Measurements from ENCODE around the gene BST1. TPM values are rescaled to one million over a fixed set of nuclear protein-coding genes. Genes with fewer than 3 reads are reported as not detected.

BST1 gene
- polyA plus RNA-seq, 1 donor (not counting 4 experiments of a cell fraction or from before 2014, with no cell fraction given): 1.2 TPM

GRCh38 chr4:15771216-15772058, 68.6 kb downstream of the BST1 start:
- Histone ChIP-seq H3K27me3 (ENCODE audit: control insufficient read depth, extremely low read depth, insufficient read depth, low read length) (peaks cover 37% of the 10 kb centered on the region), H3K9me3 (ENCODE audit: control insufficient read depth, low read depth, low read length) (no peaks in the 10 kb centered on the region), H3K9me1 (ENCODE audit: control insufficient read depth, extremely low read depth, insufficient read depth, low read length) (no peaks in the 10 kb centered on the region), H3K4me1 (ENCODE audit: control insufficient read depth, extremely low read depth, insufficient read depth, low read length) (no peaks in the 10 kb centered on the region), H2AFZ (ENCODE audit: control insufficient read depth, low read length) (no peak overlapping the region), H3K4me2 (ENCODE audit: control insufficient read depth, extremely low read depth, insufficient read depth, low read depth, low read length) (no peak overlapping the region), H3K4me3 (ENCODE audit: control insufficient read depth in 2 of 3, extremely low read depth in 1 of 3, insufficient read depth in 2 of 3, low read depth in 1 of 3, low read length in 3 of 3) (no peak overlapping the region), H3K9ac (ENCODE audit: control insufficient read depth, extremely low read depth, insufficient read depth, low read length) (no peak overlapping the region), H3K36me3 (ENCODE audit: control insufficient read depth in 2 of 2, extremely low read depth in 1 of 2, insufficient read depth in 2 of 2, low read length in 2 of 2) (no peaks in the 10 kb centered on the region), H3K27ac (ENCODE audit: control insufficient read depth, insufficient read depth, low read length) (no peak overlapping the region), H4K20me1 (ENCODE audit: control insufficient read depth, extremely low read depth, insufficient read depth, low read length) (no peaks in the 10 kb centered on the region), H3K79me2 (ENCODE audit: control insufficient read depth, insufficient read depth, low read length) (no peaks in the 10 kb centered on the region)
- TF ChIP-seq CTCF (optimal IDR thresholded peaks at IDR 0.05 in 1 of 3, IDR thresholded peaks at IDR 0.05 in 1 of 3, conservative IDR thresholded peaks at IDR 0.05 in 1 of 3; ENCODE audit: extremely low read depth in 1 of 3, insufficient read depth in 2 of 3, low read length in 3 of 3) (no peak), EZH2 (IDR thresholded peaks at IDR 0.05; ENCODE audit: low read length) (no peak)
- dilution Hi-C loops (cut with MboI; ENCODE audit: extremely low pct_ligation_motif_present, low sequenced_read_pairs): no loop called here
- no peak for FAIRE-seq
- DNase-seq (ENCODE audit: low read depth, low spot score): no peak

- no peaks in the 10 kb centered on the region for H3K9me3 ChIP-seq (ENCODE audit: control insufficient read depth, low read depth, low read length)
- no peaks in the 10 kb centered on the region for H3K9me1 ChIP-seq (ENCODE audit: control insufficient read depth, extremely low read depth, insufficient read depth, low read length)
- H3K4me3 ChIP-seq (ENCODE audit: control insufficient read depth in 2 of 3, extremely low read depth in 1 of 3, insufficient read depth in 2 of 3, low read depth in 1 of 3, low read length in 3 of 3): no peak overlapping the region
- no peak for FAIRE-seq
- no peaks in the 10 kb centered on the region for H3K79me2 ChIP-seq (ENCODE audit: control insufficient read depth, insufficient read depth, low read length)
- H3K9ac ChIP-seq (ENCODE audit: control insufficient read depth, extremely low read depth, insufficient read depth, low read length): no peak overlapping the region
- no peaks in the 10 kb centered on the region for H4K20me1 ChIP-seq (ENCODE audit: control insufficient read depth, extremely low read depth, insufficient read depth, low read length)
- peaks cover 58% of the 10 kb centered on the region for H3K27me3 ChIP-seq (ENCODE audit: control insufficient read depth, extremely low read depth, insufficient read depth, low read length)
- H3K36me3 ChIP-seq (ENCODE audit: control insufficient read depth in 2 of 2, extremely low read depth in 1 of 2, insufficient read depth in 2 of 2, low read length in 2 of 2): no peaks in the 10 kb centered on the region
- H3K4me2 ChIP-seq (ENCODE audit: control insufficient read depth, extremely low read depth, insufficient read depth, low read depth, low read length): no peak overlapping the region
- dilution Hi-C loops (cut with MboI; ENCODE audit: extremely low pct_ligation_motif_present, low sequenced_read_pairs): no loop called here
- H3K4me1 ChIP-seq (ENCODE audit: control insufficient read depth, extremely low read depth, insufficient read depth, low read length): peaks cover 4% of the 10 kb centered on the region
- H2AFZ ChIP-seq (ENCODE audit: control insufficient read depth, low read length): no peak overlapping the region
- DNase-seq (ENCODE audit: low read depth, low spot score): no peak
- TF ChIP-seq EZH2 (IDR thresholded peaks at IDR 0.05; ENCODE audit: low read length) (no peak), CTCF (optimal IDR thresholded peaks at IDR 0.05 in 1 of 3, IDR thresholded peaks at IDR 0.05 in 1 of 3, conservative IDR thresholded peaks at IDR 0.05 in 1 of 3; ENCODE audit: extremely low read depth in 1 of 3, insufficient read depth in 2 of 3, low read length in 3 of 3) (no peak)
- H3K27ac ChIP-seq (ENCODE audit: control insufficient read depth, insufficient read depth, low read length): no peak overlapping the region
These were observed 71.2 kb downstream of the BST1 start for GRCh38 chr4:15774020-15774420.
